Tibial artery (tissue), 4 donors: ENCODE measurements around the gene ZBTB46.

Experiments
- DNase-seq, 2 donors: peaks; one replicate each; pipeline ENCODE4 v3.0.0-alpha.2; 2019
- H3K27ac ChIP-seq, 2 donors: fragments of 200-600 bp; sonication (generic) in 1 of 2; 1 replicate in 1 of 2; 2 replicates in 1 of 2; pipeline ENCODE4 v1.5.1; 2018 to 2019; ENCODE audit warnings: mild to moderate bottlenecking in 1 of 2
- H3K27me3 ChIP-seq, 2 donors: fragments of 200-600 bp; sonication (generic) in 1 of 2; one replicate each; pipeline versions ENCODE4 v1.5.1 to v1.6.0; 2016 to 2019
- H3K36me3 ChIP-seq, 3 donors: fragments of 200-600 bp; sonication (generic) in 2 of 3; one replicate each; pipeline ENCODE4 v1.5.1; 2016 to 2019; ENCODE audit warnings: mild to moderate bottlenecking in 2 of 3
- H3K4me1 ChIP-seq, 4 donors: fragments of 200-600 bp; sonication (generic) in 2 of 4; 1 replicate in 3 of 4; 2 replicates in 1 of 4; pipeline ENCODE4 v1.5.1; 2016 to 2019
- H3K4me3 ChIP-seq, 2 donors: fragments of 200-600 bp; sonication (generic) in 1 of 2; 1 replicate in 1 of 2; 2 replicates in 1 of 2; pipeline ENCODE4 v1.5.1; 2018 to 2019; ENCODE audit warnings: mild to moderate bottlenecking in 2 of 2
- H3K9me3 ChIP-seq, 3 donors: fragments of 200-600 bp; sonication (generic) in 1 of 3; one replicate each; pipeline ENCODE4 v1.5.1; 2016 to 2019
- CTCF ChIP-seq, 2 experiments: fragments of 200-600 bp in 1 of 2; fragments of 450-650 bp in 1 of 2; IDR thresholded peaks; one replicate each; pipeline ENCODE4 v1.5.1; 2017 to 2019; ENCODE audit warnings: antibody characterized with exemption in 2 of 2, mild to moderate bottlenecking in 1 of 2, moderate library complexity in 1 of 2
- intact Hi-C: fragments of 100-400 bp; cut with DNase I; formaldehyde crosslinking; loops from one replicate; pipeline ENCODE4 v1.15.0; 2023; ENCODE audit warnings: low total_unique reads

Gene ZBTB46

GRCh38 chr20:63848003-63848911 lies 17.2 kb upstream of the ZBTB46 start:
- H3K4me1 ChIP-seq = peaks cover 0 to 28% (median 12%) of the 10 kb centered on the region in 4 donors
- TF ChIP-seq CTCF (IDR thresholded peaks at IDR 0.05) = no peak
- peaks cover 0 to 53% of the 10 kb centered on the region in 2 donors for H3K27me3 ChIP-seq
- H3K27ac ChIP-seq = no peak overlapping the region
- H3K9me3 ChIP-seq = no peaks in the 10 kb centered on the region
- no peak overlapping the region for H3K4me3 ChIP-seq
- H3K36me3 ChIP-seq = no peaks in the 10 kb centered on the region
- peak in 1 of 2 donors; percentile 64 for DNase-seq
- intact Hi-C loops = no loop called here

- DNase-seq = no peak
- intact Hi-C loops = no loop called here
- Histone ChIP-seq H3K36me3 (no peaks in the 10 kb centered on the region), H3K9me3 (no peaks in the 10 kb centered on the region), H3K4me1 (peaks cover 0 to 28% (median 12%) of the 10 kb centered on the region in 4 donors), H3K27ac (no peak overlapping the region), H3K27me3 (peaks cover 0 to 54% of the 10 kb centered on the region in 2 donors), H3K4me3 (no peak overlapping the region)
- no peak for TF ChIP-seq CTCF (IDR thresholded peaks at IDR 0.05)
These were observed 16.4 kb upstream of the ZBTB46 start for GRCh38 chr20:63847237-63848002.

GRCh38 chr20:63846888-63847236 lies 15.8 kb upstream of the ZBTB46 start:
- Histone ChIP-seq H3K27me3 (peaks cover 0 to 55% of the 10 kb centered on the region in 2 donors), H3K36me3 (no peaks in the 10 kb centered on the region), H3K27ac (no peak overlapping the region), H3K4me3 (no peak overlapping the region), H3K9me3 (no peaks in the 10 kb centered on the region), H3K4me1 (peaks cover 0 to 28% (median 12%) of the 10 kb centered on the region in 4 donors)
- no peak for TF ChIP-seq CTCF (IDR thresholded peaks at IDR 0.05)
- DNase-seq = no peak
- intact Hi-C loops = no loop called here

- Histone ChIP-seq H3K27me3 (peaks cover 0 to 55% of the 10 kb centered on the region in 2 donors), H3K27ac (no peak overlapping the region), H3K4me3 (peak overlapping the region in 1 of 2 donors; percentile 14), H3K4me1 (peaks cover 0 to 28% (median 12%) of the 10 kb centered on the region in 4 donors), H3K36me3 (no peaks in the 10 kb centered on the region), H3K9me3 (no peaks in the 10 kb centered on the region)
- DNase-seq = peak in 1 of 2 donors; percentile 68
- intact Hi-C loops = no loop called here
- TF ChIP-seq CTCF (IDR thresholded peaks at IDR 0.05) = no peak
These were observed 15.2 kb upstream of the ZBTB46 start for GRCh38 chr20:63846128-63846771.

- intact Hi-C loops = no loop called here
These were observed 13.5 kb upstream of the ZBTB46 start for GRCh38 chr20:63844511-63844991.

More at GRCh38 chr20:63844511-63844991, 13.5 kb upstream of the ZBTB46 start:
- H3K4me1 ChIP-seq = peaks cover 0 to 28% (median 12%) of the 10 kb centered on the region in 4 donors
- no peak for TF ChIP-seq CTCF (IDR thresholded peaks at IDR 0.05)
- H3K36me3 ChIP-seq = no peaks in the 10 kb centered on the region
- H3K27me3 ChIP-seq = peaks cover 0 to 55% of the 10 kb centered on the region in 2 donors
- no peak overlapping the region for H3K4me3 ChIP-seq
- DNase-seq = peak in 1 of 2 donors; percentile 63
- no peak overlapping the region for H3K27ac ChIP-seq
- no peaks in the 10 kb centered on the region for H3K9me3 ChIP-seq
